Lung (tissue), 12 donors: ENCODE results near the gene CLN6. TPM values are rescaled to one million over a fixed set of nuclear protein-coding genes. Genes with fewer than 3 reads are reported as not detected.

Source experiments
- ATAC-seq: fragments of 200-7000 bp; cut with Tn5 transposase; one replicate; pipeline ENCODE4 v1.9.1; 2020; ENCODE audit warnings: moderate number of reproducible peaks; ENCODE audit not compliant: insufficient read depth, low FRiP score
- DNase-seq, 3 donors: peaks; one replicate each; pipeline ENCODE4 v3.0.0-alpha.2; 2013 to 2017
- H3K27ac ChIP-seq, 2 donors: one replicate each; pipeline ENCODE4 v1.5.1; 2013; ENCODE audit warnings: mild to moderate bottlenecking in 2 of 2, moderate library complexity in 2 of 2, control low read depth in 1 of 2, inconsistent platforms in 1 of 2, low read depth in 1 of 2, low read length in 1 of 2
- H3K27me3 ChIP-seq, 3 donors: one replicate each; pipeline ENCODE4 v1.5.1; 2013; ENCODE audit warnings: low read length in 2 of 3; ENCODE audit not compliant: control insufficient read depth in 3 of 3, insufficient read depth in 3 of 3
- H3K36me3 ChIP-seq, 4 donors: one replicate each; pipeline ENCODE4 v1.5.1; 2013; ENCODE audit warnings: low read length in 4 of 4, mild to moderate bottlenecking in 1 of 4, moderate library complexity in 1 of 4; ENCODE audit not compliant: control insufficient read depth in 4 of 4, insufficient read depth in 4 of 4
- H3K4me1 ChIP-seq, 5 donors: one replicate each; pipeline ENCODE4 v1.5.1; 2013; ENCODE audit warnings: low read length in 5 of 5, mild to moderate bottlenecking in 2 of 5, moderate library complexity in 1 of 5; ENCODE audit not compliant: control insufficient read depth in 5 of 5, insufficient read depth in 5 of 5
- H3K4me3 ChIP-seq: one replicate; pipeline ENCODE4 v1.5.1; 2013; ENCODE audit warnings: mild to moderate bottlenecking, control low read depth, moderate library complexity
- H3K9ac ChIP-seq, 2 donors: one replicate each; pipeline ENCODE4 v1.5.1; 2013; ENCODE audit warnings: low read length in 2 of 2, control low read depth in 1 of 2; ENCODE audit not compliant: insufficient read depth in 1 of 2
- H3K9me3 ChIP-seq, 4 donors: one replicate each; pipeline ENCODE4 v1.5.1; 2013; ENCODE audit warnings: low read length in 3 of 4, mild to moderate bottlenecking in 1 of 4, moderate library complexity in 1 of 4; ENCODE audit not compliant: control insufficient read depth in 4 of 4, insufficient read depth in 3 of 4
- CTCF ChIP-seq: IDR thresholded peaks from 2 replicates; pipeline ENCODE4 v1.5.1; 2012; ENCODE audit warnings: mild to moderate bottlenecking; ENCODE audit errors: control extremely low read depth, extremely low read depth
- WGBS, 2 donors: extraction: QIAGEN DNeasy Blood & Tissue Kit; methylation state at CpG; one replicate each; pipeline ENCODE4 v1.1.7; 2013; 5-methylcytosine and 5-hydroxymethylcytosine counted together
- polyA plus RNA-seq, 2 donors: library from polyadenylated mRNA; stranded (reverse); fragments of 200-250 nt; gene quantifications; one replicate each; pipeline ENCODE4 v1.2.1, GENCODE V29; 2013
- total RNA-seq, 2 donors: library from RNA; depleted of rRNA in 1 of 2; stranded (reverse); fragments of >200 nt in 1 of 2; gene quantifications; one replicate each; pipeline ENCODE4 v1.2.1, GENCODE V29; 2014 to 2021
- donor health status: control.
- donor health status: control.
- donor health status: Bipolar disorder and iron deficiency.
- donor health status: healthy.
- donor health status: DM: yes; HTN: yes; CAD: no.

The CLN6 gene
- total and polyA plus RNA-seq, 4 donors: 13.9 to 48.9 (median 42.2) TPM

- Histone ChIP-seq H3K36me3 (peaks cover 0 to 10% (median 2%) of the 10 kb centered on the region in 4 donors), H3K9ac (no peak overlapping the region), H3K27me3 (no peaks in the 10 kb centered on the region), H3K9me3 (no peaks in the 10 kb centered on the region), H3K4me1 (peaks cover 0 to 14% (median 6%) of the 10 kb centered on the region in 5 donors), H3K27ac (no peak overlapping the region), H3K4me3 (no peak overlapping the region)
- peak; percentile 31 for TF ChIP-seq CTCF
- WGBS, 2 donors: 54% methylated on average over 23 of the region's 23 CpGs
- DNase-seq (peak; percentile 77 to 84 (median 78)), ATAC-seq (no peak)
These were observed 18.5 kb downstream of the CLN6 start for GRCh38 chr15:68210821-68211655.

- no peaks in the 10 kb centered on the region for H3K27me3 ChIP-seq
- H3K36me3 ChIP-seq: peaks cover 0 to 10% (median 2%) of the 10 kb centered on the region in 4 donors
- 86 to 87% methylated on average over 9 of the region's 9 CpGs for WGBS, 2 donors
- TF ChIP-seq CTCF: no peak
- no peaks in the 10 kb centered on the region for H3K9me3 ChIP-seq
- DNase-seq (no peak), ATAC-seq (no peak)
- H3K9ac ChIP-seq: no peak overlapping the region
- H3K27ac ChIP-seq: no peak overlapping the region
- H3K4me3 ChIP-seq: no peak overlapping the region
- peaks cover 0 to 18% (median 6%) of the 10 kb centered on the region in 5 donors for H3K4me1 ChIP-seq
These were observed 19.1 kb downstream of the CLN6 start for GRCh38 chr15:68210409-68210756.

- Histone ChIP-seq H3K4me3 (no peak overlapping the region), H3K27me3 (no peaks in the 10 kb centered on the region), H3K36me3 (peaks cover 0 to 10% (median 2%) of the 10 kb centered on the region in 4 donors), H3K27ac (no peak overlapping the region), H3K4me1 (peaks cover 0 to 23% (median 10%) of the 10 kb centered on the region in 5 donors), H3K9me3 (no peaks in the 10 kb centered on the region), H3K9ac (no peak overlapping the region)
- ATAC-seq: no peak
- TF ChIP-seq CTCF: no peak
- no peak for DNase-seq
- WGBS, 2 donors: 55 to 75% methylated on average over 13 of the region's 13 CpGs
These were observed 19.7 kb downstream of the CLN6 start for GRCh38 chr15:68209735-68210408.
